Uterus (tissue), 4 donors: ENCODE measurements around the gene RGS6. TPM values are rescaled to one million over a fixed set of nuclear protein-coding genes. Genes with fewer than 3 reads are reported as not detected.

Source experiments
- DNase-seq, 2 donors: peaks; one replicate each; pipeline ENCODE4 v3.0.0-alpha.2; 2019 to 2020
- H3K27ac ChIP-seq, 2 donors: fragments of 200-600 bp; sonication (generic); 1 replicate in 1 of 2; 2 replicates in 1 of 2; pipeline ENCODE4 v1.5.1; 2016 to 2018
- H3K27me3 ChIP-seq, 2 donors: fragments of 200-600 bp; sonication (generic); one replicate each; pipeline ENCODE4 v1.5.1; 2018 to 2019; ENCODE audit warnings: control low read depth in 1 of 2
- H3K36me3 ChIP-seq, 2 donors: fragments of 200-600 bp; sonication (generic); one replicate each; pipeline ENCODE4 v1.5.1; 2019; ENCODE audit warnings: control low read depth in 1 of 2
- H3K4me1 ChIP-seq, 2 donors: fragments of 200-600 bp; sonication (generic); one replicate each; pipeline ENCODE4 v1.5.1; 2018 to 2019; ENCODE audit warnings: control low read depth in 1 of 2
- H3K4me3 ChIP-seq, 2 donors: fragments of 200-600 bp; sonication (generic); 1 replicate in 1 of 2; 2 replicates in 1 of 2; pipeline ENCODE4 v1.5.1; 2018 to 2019; ENCODE audit warnings: mild to moderate bottlenecking in 1 of 2
- H3K9me3 ChIP-seq, 2 donors: fragments of 200-600 bp; sonication (generic); one replicate each; pipeline ENCODE4 v1.5.1; 2019; ENCODE audit warnings: control low read depth in 1 of 2
- POLR2A ChIP-seq, 2 donors: fragments of 450-650 bp; IDR thresholded peaks; one replicate each; pipeline ENCODE4 v1.6.1; 2016; ENCODE audit warnings: antibody characterized with exemption in 2 of 2, mild to moderate bottlenecking in 1 of 2, moderate library complexity in 1 of 2
- intact Hi-C: fragments of 100-400 bp; cut with DNase I; formaldehyde crosslinking; loops from one replicate; pipeline ENCODE4 v1.15.1; 2023; ENCODE audit warnings: low total_unique reads
- total RNA-seq, 4 donors: library from RNA; depleted of rRNA in 3 of 4; stranded (reverse); fragments of >200 nt in 3 of 4; gene quantifications; one replicate each; pipeline versions ENCODE4 v1.1.0 to v1.2.4, GENCODE V29; 2014 to 2023
- TF ChIP-seq, protein P1 (sequence below), 4 experiments: fragments of 200-600 bp in 2 of 4; fragments of 450-650 bp in 2 of 4; sonication (generic) in 2 of 4; IDR thresholded peaks; one replicate each; pipeline ENCODE4 v1.5.1; 2016 to 2019; ENCODE audit warnings: antibody characterized with exemption in 4 of 4, mild to moderate bottlenecking in 2 of 4, moderate library complexity in 1 of 4
- donor health status: DM: yes; HTN: yes; CAD: no.

The RGS6 gene
- total RNA-seq, 4 donors from 2014 or later, result 1.0 to 7.4 (median 6.2) TPM; not detected in 1

GRCh38 chr14:71995741-71996140, 63.5 kb downstream of the RGS6 start:
- intact Hi-C loops, result no loop called here
- no peaks in the 10 kb centered on the region for H3K27me3 ChIP-seq
- H3K4me1 ChIP-seq, result no peaks in the 10 kb centered on the region
- TF ChIP-seq POLR2A (IDR thresholded peaks at IDR 0.05), result no peak
- TF ChIP-seq, protein P1, sequence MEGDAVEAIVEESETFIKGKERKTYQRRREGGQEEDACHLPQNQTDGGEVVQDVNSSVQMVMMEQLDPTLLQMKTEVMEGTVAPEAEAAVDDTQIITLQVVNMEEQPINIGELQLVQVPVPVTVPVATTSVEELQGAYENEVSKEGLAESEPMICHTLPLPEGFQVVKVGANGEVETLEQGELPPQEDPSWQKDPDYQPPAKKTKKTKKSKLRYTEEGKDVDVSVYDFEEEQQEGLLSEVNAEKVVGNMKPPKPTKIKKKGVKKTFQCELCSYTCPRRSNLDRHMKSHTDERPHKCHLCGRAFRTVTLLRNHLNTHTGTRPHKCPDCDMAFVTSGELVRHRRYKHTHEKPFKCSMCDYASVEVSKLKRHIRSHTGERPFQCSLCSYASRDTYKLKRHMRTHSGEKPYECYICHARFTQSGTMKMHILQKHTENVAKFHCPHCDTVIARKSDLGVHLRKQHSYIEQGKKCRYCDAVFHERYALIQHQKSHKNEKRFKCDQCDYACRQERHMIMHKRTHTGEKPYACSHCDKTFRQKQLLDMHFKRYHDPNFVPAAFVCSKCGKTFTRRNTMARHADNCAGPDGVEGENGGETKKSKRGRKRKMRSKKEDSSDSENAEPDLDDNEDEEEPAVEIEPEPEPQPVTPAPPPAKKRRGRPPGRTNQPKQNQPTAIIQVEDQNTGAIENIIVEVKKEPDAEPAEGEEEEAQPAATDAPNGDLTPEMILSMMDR (IDR thresholded peaks at IDR 0.05), result no peak
- H3K9me3 ChIP-seq, result no peaks in the 10 kb centered on the region
- H3K4me3 ChIP-seq, result no peak overlapping the region
- no peaks in the 10 kb centered on the region for H3K36me3 ChIP-seq
- DNase-seq, result no peak
- no peak overlapping the region for H3K27ac ChIP-seq

- TF ChIP-seq, protein P1 (IDR thresholded peaks at IDR 0.05), result no peak
- no peak for TF ChIP-seq POLR2A (IDR thresholded peaks at IDR 0.05)
- intact Hi-C loops, result no loop called here
- H3K27ac ChIP-seq, result no peak overlapping the region
- no peak for DNase-seq
- H3K4me1 ChIP-seq, result no peaks in the 10 kb centered on the region
- H3K36me3 ChIP-seq, result no peaks in the 10 kb centered on the region
- H3K4me3 ChIP-seq, result no peak overlapping the region
- H3K9me3 ChIP-seq, result no peaks in the 10 kb centered on the region
- H3K27me3 ChIP-seq, result no peaks in the 10 kb centered on the region
Measured at GRCh38 chr14:71996610-71997009, 64.4 kb downstream of the RGS6 start.

GRCh38 chr14:72000907-72001306, 68.7 kb downstream of the RGS6 start:
- TF ChIP-seq, protein P1 (IDR thresholded peaks at IDR 0.05), result no peak
- TF ChIP-seq POLR2A (IDR thresholded peaks at IDR 0.05), result no peak
- no peaks in the 10 kb centered on the region for H3K9me3 ChIP-seq
- H3K27ac ChIP-seq, result no peak overlapping the region
- DNase-seq, result no peak
- no peaks in the 10 kb centered on the region for H3K27me3 ChIP-seq
- no peaks in the 10 kb centered on the region for H3K36me3 ChIP-seq
- no peak overlapping the region for H3K4me3 ChIP-seq
- intact Hi-C loops, result no loop called here
- H3K4me1 ChIP-seq, result no peaks in the 10 kb centered on the region

DNA sequence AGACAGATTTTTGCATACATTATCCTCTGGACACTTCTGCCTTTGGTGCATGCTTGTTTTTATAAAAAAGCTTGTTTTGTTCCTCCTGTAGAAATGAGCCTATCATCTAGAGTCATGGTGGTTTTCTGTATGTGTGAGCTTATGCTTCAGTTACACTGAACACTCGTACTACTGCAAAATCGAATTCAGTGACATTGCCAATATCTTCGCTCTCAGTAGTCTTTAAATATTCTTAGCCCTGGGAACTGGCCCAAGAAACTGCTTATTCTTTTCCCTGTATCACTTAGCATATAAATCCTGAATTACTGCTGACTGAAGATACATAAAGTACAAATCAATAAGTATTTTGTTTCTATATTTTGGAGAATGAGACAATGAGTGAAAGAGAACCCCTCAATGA, 70.5 kb downstream of the RGS6 start:
- Histone ChIP-seq H3K27ac (no peak overlapping the region), H3K4me1 (no peaks in the 10 kb centered on the region), H3K9me3 (no peaks in the 10 kb centered on the region), H3K27me3 (no peaks in the 10 kb centered on the region), H3K4me3 (no peak overlapping the region), H3K36me3 (no peaks in the 10 kb centered on the region)
- DNase-seq, result no peak
- TF ChIP-seq POLR2A (IDR thresholded peaks at IDR 0.05), result no peak
- TF ChIP-seq, protein P1 (IDR thresholded peaks at IDR 0.05), result no peak
- intact Hi-C loops, result no loop called here

DNA sequence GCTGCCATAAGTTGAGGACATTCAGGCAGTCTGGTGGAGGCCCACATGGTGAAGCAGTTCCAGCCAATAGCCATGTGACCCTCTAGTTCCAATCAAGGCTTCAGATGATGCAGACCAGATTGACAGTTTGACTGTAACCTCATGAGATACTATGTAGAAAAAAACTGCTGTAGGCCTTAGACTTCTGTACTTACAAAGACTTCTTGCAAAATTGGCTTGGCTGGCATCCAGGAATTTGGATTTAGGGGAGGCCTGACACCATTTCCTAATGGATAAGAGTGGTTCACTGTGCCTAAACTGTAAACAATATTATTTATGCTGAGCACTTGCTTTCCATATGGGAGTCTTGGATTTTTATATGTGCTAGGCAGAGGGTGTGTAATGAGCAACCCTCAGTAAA, 76.4 kb downstream of the RGS6 start:
- no peak for DNase-seq
- no peaks in the 10 kb centered on the region for H3K36me3 ChIP-seq
- intact Hi-C loops, result no loop called here
- no peak overlapping the region for H3K27ac ChIP-seq
- H3K4me3 ChIP-seq, result no peak overlapping the region
- H3K27me3 ChIP-seq, result no peaks in the 10 kb centered on the region
- no peaks in the 10 kb centered on the region for H3K4me1 ChIP-seq
- TF ChIP-seq, protein P1 (IDR thresholded peaks at IDR 0.05), result no peak
- no peak for TF ChIP-seq POLR2A (IDR thresholded peaks at IDR 0.05)
- no peaks in the 10 kb centered on the region for H3K9me3 ChIP-seq
